RKO (cell line): ENCODE data around the gene KMT2D.
A peak's percentile ranks its signal among the peaks of the same experiment; 100 is the strongest.

Source experiments
- DNase-seq: peaks from one replicate; pipeline ENCODE4 v3.0.0-alpha.2; 2016; ENCODE audit warnings: low spot score

The KMT2D gene

DNA sequence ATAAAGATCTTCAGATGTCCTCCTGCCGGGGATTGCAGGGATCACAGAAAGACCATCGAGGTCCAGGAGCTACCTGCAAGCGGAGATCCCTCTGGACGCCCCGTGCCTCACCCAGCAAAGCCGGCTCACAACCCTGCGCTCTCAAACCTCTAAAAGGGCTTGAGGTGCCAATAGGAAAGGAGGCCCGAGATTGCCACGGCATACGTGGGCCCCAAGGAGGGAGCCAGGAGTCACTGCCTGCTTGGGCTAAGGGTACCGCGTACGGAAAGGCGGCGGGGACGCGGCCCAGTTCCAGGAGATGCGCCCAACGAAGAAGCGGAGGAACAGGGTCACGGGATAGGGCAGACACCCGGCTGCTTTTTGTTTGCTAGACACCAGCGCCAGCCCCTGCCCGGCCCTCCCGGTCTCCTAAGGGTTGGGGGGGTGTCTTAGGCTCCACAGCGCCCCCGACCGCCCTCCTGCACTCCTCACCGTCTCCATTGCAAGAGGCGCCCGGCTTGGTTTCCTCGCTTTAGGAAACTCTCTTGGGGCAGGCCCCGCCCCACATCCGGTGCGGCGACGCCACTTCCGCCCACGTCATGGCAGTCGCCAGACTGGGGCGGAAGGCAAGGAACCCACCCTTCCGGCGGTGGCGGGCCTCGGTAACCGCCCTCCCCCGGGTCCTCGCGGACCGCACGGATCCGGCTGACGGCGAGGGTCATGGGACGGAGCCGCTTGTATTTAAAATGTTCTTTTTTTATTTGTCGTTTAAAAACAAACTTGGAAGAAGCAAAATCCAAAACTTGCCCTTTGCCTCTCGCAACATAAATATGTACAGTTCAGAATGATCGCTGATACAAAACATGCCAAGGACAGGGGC lies 42.1 kb downstream of the KMT2D start, which contains the start of gene PRKAG1:
Gene PRKAG1 (minus strand): TSS at position 516 of the 859 bp plus-strand sequence. CDS start 36 bp downstream, at position 480.
- peak; percentile 97 for DNase-seq

DNA sequence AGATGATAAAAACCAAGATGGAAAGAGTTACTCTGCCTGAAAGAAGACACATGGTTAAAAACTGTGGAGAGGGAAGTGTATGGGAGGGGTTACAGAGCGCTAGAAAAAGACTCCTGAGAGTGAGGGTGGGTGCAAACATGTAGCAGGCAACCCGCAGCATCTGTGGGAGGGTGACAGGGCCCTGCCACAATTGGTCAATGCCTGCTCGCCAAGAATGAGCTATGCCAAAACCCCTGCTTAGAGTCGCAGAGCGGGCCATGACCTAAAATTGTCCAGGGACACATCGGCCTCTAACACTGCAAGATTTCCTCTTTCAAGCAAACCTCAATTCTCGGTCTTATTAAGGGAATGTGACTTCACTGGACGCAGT lies 42.7 kb downstream of the KMT2D start:
- peak; percentile 65 for DNase-seq

DNA sequence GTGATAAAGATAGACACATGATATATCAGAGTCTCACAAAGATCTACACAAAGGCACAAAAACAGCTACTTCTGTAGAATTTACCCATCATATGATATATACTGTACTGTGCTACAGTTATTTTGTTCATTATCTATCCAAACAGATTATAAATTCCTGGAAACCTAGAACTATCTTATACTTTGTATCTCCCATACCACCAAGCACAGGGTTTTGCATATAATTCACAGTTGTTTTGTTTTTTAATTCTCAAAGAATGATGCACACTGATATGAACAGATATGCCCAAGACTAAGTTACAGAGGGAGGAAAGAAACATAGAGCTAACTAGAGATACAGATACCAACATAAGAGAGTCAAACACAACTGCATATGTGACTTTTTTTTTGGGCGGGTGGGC lies 45.4 kb downstream of the KMT2D start:
- DNase-seq: no peak

DNA sequence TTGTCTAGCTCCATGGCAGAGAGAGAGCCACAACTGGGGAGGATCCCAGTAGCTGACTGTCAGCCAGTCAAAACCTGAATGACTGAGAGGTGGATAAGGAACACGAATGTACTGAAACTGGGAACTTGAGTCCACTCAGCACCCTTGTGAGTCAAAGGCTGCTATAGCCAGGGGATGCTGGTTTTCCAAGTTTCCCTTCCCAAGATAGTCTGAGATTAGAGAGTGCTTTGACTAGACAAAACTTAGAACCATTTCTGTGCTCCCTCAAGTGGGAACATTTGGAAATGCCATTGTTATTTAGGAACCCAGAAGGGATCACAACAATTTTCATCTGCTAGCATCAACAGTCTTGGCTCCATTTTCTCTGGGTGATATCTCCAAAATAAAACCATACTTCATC lies 46.0 kb downstream of the KMT2D start:
- DNase-seq: peak; percentile 55

DNA sequence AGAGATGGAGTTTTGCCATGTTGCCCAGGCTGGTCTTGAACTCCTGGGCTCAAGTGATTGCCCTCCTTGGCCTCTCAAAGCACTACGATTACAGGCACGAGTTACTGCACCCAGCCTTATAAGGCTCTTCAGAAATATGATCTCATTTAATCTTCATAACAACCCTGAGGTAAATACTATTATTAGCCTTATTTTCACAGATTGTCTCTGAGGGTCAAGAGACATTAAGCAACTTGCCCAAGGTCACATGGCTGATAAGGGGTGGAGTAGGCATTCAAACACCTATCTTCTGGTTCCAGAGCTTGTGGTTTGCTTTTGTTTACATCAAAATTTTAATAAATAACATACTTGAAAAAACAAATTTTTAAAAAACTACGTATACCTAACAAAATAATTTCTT lies 47.2 kb downstream of the KMT2D start:
- no peak for DNase-seq

DNA sequence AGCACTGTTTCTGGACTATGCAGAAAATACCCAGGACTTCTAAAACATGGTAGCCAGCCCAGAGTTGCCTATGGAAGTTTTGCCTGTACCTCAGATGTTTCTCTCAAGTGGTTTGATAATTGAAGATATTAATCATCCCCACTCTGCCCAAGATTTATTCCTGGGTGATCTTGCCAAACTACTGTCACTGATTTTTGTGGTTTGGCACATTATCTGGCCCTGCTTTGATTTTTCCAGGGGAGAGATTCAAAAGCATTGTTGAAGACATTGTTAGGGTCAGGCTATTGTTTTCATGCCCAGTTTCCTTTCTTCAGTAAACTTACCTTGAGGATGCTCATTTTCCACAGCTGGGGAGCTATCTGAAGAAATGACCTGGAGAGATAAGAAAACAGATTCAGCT lies 47.9 kb downstream of the KMT2D start:
- no peak for DNase-seq
